HCT116 (cell line): ENCODE measurements around the gene MAML3. TPM values are rescaled to one million over a fixed set of nuclear protein-coding genes. Genes with fewer than 3 reads are reported as not detected.

ENCODE experiments used
- ATAC-seq: fragments of 200-7000 bp; cut with Tn5 transposase; 2 replicates; pipeline ENCODE4 v1.9.1; 2020; ENCODE audit warnings: mild to moderate bottlenecking, moderate library complexity
- BruUV-seq: library from RNA; stranded (reverse); fragments of 400-500 nt; replicated peaks from 2 replicates; lab custom pipeline; 2021; lab: Mats Ljungman, UMichigan
- CTCF ChIA-PET: fragments of 300-600 bp; sonication (Branson Sonifier 250); formaldehyde crosslinking; loops from one replicate; lab custom pipeline; 2021; ENCODE audit warnings: antibody characterized with exemption; lab: Charles Lee
- POLR2A ChIA-PET: fragments of 300-600, 350-600 bp; sonication (Branson Sonifier 250); formaldehyde crosslinking; loops from one replicate; lab custom pipeline; 2021; ENCODE audit warnings: antibody characterized with exemption; lab: Charles Lee
- RAD21 ChIA-PET, 2 experiments: fragments of 300-600 bp; sonication (Branson Sonifier 250); formaldehyde crosslinking; loops; one replicate each; lab custom pipeline; 2023; ENCODE audit warnings: low total read pairs in 2 of 2; ENCODE audit not compliant: uncharacterized antibody in 2 of 2, unreplicated experiment in 2 of 2, low non-redundant PET in 1 of 2; lab: Charles Lee
- DNase-seq: peaks from one replicate; pipeline ENCODE4 v3.0.0-alpha.2; 2010; ENCODE audit warnings: low read depth, low spot score
- H2AFZ ChIP-seq: fragments of 200-600 bp; shearing (Covaris generic), sonication (generic); 2 replicates; pipeline ENCODE4 v1.6.1; 2017; ENCODE audit warnings: low read depth, mixed run types, mixed read lengths, antibody characterized with exemption, low read length; ENCODE audit not compliant: poor library complexity, severe bottlenecking
- H3K27ac ChIP-seq: 2 replicates; pipeline ENCODE4 v1.5.1; 2012; ENCODE audit warnings: low read depth, low read length
- H3K27me3 ChIP-seq: fragments of 200-600 bp; sonication (generic); 2 replicates; pipeline ENCODE4 v1.6.1; 2016; ENCODE audit warnings: mixed run types, low read length, mixed read lengths; ENCODE audit not compliant: insufficient read depth
- H3K36me3 ChIP-seq, 2 experiments: fragments of 200-500 bp in 1 of 2; fragments of 200-600 bp in 1 of 2; sonication (Bioruptor generic) in 1 of 2; sonication (generic) in 1 of 2; 2 replicates each; pipeline versions ENCODE4 v1.5.1 to v1.6.1; 2014 to 2016; ENCODE audit warnings: low read length in 2 of 2, inconsistent platforms in 1 of 2, mixed read lengths in 1 of 2, mixed run types in 1 of 2; ENCODE audit not compliant: insufficient read depth in 2 of 2, control insufficient read depth in 1 of 2
- H3K4me1 ChIP-seq, 2 experiments: fragments of 200-600 bp in 1 of 2; sonication (generic) in 1 of 2; 2 replicates each; pipeline versions ENCODE4 v1.5.1 to v1.6.1; 2012 to 2017; ENCODE audit warnings: low read length in 2 of 2, inconsistent platforms in 1 of 2, mild to moderate bottlenecking in 1 of 2, mixed read lengths in 1 of 2, mixed run types in 1 of 2, moderate library complexity in 1 of 2; ENCODE audit not compliant: insufficient read depth in 2 of 2, control insufficient read depth in 1 of 2
- H3K4me2 ChIP-seq: fragments of 200-600 bp; sonication (generic); 2 replicates; pipeline ENCODE4 v1.6.1; 2017; ENCODE audit warnings: mixed run types, low read length, mixed read lengths
- H3K4me3 ChIP-seq, 2 experiments: fragments of 200-600 bp in 1 of 2; sonication (generic) in 1 of 2; replicated peaks in 1 of 2; 2 replicates each; pipeline ENCODE4 v1.5.1; 2011 to 2016; ENCODE audit warnings: low read length in 2 of 2, control low read depth in 1 of 2, low read depth in 1 of 2, mild to moderate bottlenecking in 1 of 2, mixed read lengths in 1 of 2, mixed run types in 1 of 2
- H3K79me2 ChIP-seq: fragments of 200-600 bp; sonication (generic); 2 replicates; pipeline ENCODE4 v1.6.1; 2017; ENCODE audit warnings: mild to moderate bottlenecking, mixed run types, low read length, moderate library complexity, mixed read lengths; ENCODE audit not compliant: insufficient read depth
- H3K9ac ChIP-seq: fragments of 200-600 bp; sonication (generic); 2 replicates; pipeline ENCODE4 v1.6.1; 2016; ENCODE audit warnings: low read length, mixed read lengths
- H3K9me2 ChIP-seq: fragments of 200-600 bp; sonication (generic), shearing (Covaris generic); 2 replicates; pipeline ENCODE4 v1.6.1; 2017; ENCODE audit warnings: mixed run types, mild to moderate bottlenecking, moderate library complexity; ENCODE audit not compliant: insufficient read depth
- H3K9me3 ChIP-seq, 2 experiments: fragments of 200-500 bp in 1 of 2; fragments of 200-600 bp in 1 of 2; sonication (Bioruptor generic) in 1 of 2; sonication (generic) in 1 of 2; 2 replicates each; pipeline ENCODE4 v1.6.1; 2014 to 2017; ENCODE audit warnings: low read length in 2 of 2, mixed read lengths in 2 of 2, inconsistent platforms in 1 of 2, low read depth in 1 of 2, mild to moderate bottlenecking in 1 of 2, mixed run types in 1 of 2, moderate library complexity in 1 of 2; ENCODE audit not compliant: control insufficient read depth in 1 of 2, insufficient read depth in 1 of 2
- H4K20me1 ChIP-seq: fragments of 200-600 bp; sonication (generic), shearing (Covaris generic); 2 replicates; pipeline ENCODE4 v1.6.1; 2017; ENCODE audit warnings: mixed run types, mild to moderate bottlenecking, moderate library complexity; ENCODE audit not compliant: insufficient read depth
- ATF3 ChIP-seq: IDR thresholded peaks from 2 replicates; pipeline ENCODE4 v1.6.1; 2012
- CBX3 ChIP-seq: IDR thresholded peaks from 2 replicates; pipeline ENCODE4 v1.6.1; 2012; ENCODE audit warnings: low read depth
- EGR1 ChIP-seq: IDR thresholded peaks from 2 replicates; pipeline ENCODE4 v1.6.1; 2012; ENCODE audit warnings: low read depth
- ELF1 ChIP-seq: IDR thresholded peaks from 2 replicates; pipeline ENCODE4 v1.6.1; 2012; ENCODE audit warnings: low read depth, borderline replicate concordance
- EZH2 ChIP-seq: fragments of 200-600 bp; sonication (generic); IDR thresholded peaks from 2 replicates; pipeline ENCODE4 v1.6.1; 2017; ENCODE audit warnings: antibody characterized with exemption, mixed run types
- FOSL1 ChIP-seq: IDR thresholded peaks from 2 replicates; pipeline ENCODE4 v1.6.1; 2012; ENCODE audit warnings: low read depth
- JUND ChIP-seq: IDR thresholded peaks from 2 replicates; pipeline ENCODE4 v1.6.1; 2012
- MAX ChIP-seq: IDR thresholded peaks from 2 replicates; pipeline ENCODE4 v1.6.1; 2012
- POLR2A ChIP-seq: IDR thresholded peaks from 2 replicates; pipeline ENCODE4 v1.7.0; 2011; ENCODE audit warnings: borderline replicate concordance; ENCODE audit not compliant: insufficient read depth, insufficient read length; ENCODE audit errors: extremely low read depth
- REST ChIP-seq: IDR thresholded peaks from 2 replicates; pipeline ENCODE4 v1.6.1; 2012; ENCODE audit warnings: low read depth
- SRF ChIP-seq: IDR thresholded peaks from 2 replicates; pipeline ENCODE4 v1.6.1; 2012; ENCODE audit warnings: low read depth
- TCF7L2 ChIP-seq: IDR thresholded peaks from 2 replicates; pipeline ENCODE4 v1.7.0; 2011; ENCODE audit warnings: borderline replicate concordance, inconsistent platforms; ENCODE audit not compliant: insufficient read depth, insufficient read length; ENCODE audit errors: extremely low read depth
- YY1 ChIP-seq: IDR thresholded peaks from 2 replicates; pipeline ENCODE4 v1.6.1; 2011; ENCODE audit warnings: low read length, low read depth, moderate library complexity, mild to moderate bottlenecking; ENCODE audit not compliant: insufficient replicate concordance; ENCODE audit errors: extremely low read depth
- ZBTB33 ChIP-seq: IDR thresholded peaks from 2 replicates; pipeline ENCODE4 v1.6.1; 2011; ENCODE audit warnings: mild to moderate bottlenecking, low read length, moderate library complexity; ENCODE audit not compliant: insufficient replicate concordance; ENCODE audit errors: extremely low read depth
- ZNF274 ChIP-seq: fragments of 200-500 bp; sonication (Bioruptor generic); IDR thresholded peaks from 2 replicates; pipeline ENCODE4 v1.6.1; 2014; ENCODE audit warnings: mild to moderate bottlenecking, low read depth, low read length, inconsistent platforms
- intact Hi-C: fragments of 100-400 bp; cut with micrococcal nuclease; formaldehyde crosslinking; loops from 2 replicates; pipeline ENCODE4 v1.10.0; 2022
- total RNA-seq: library from RNA; stranded (reverse); gene quantifications from one replicate; pipeline ENCODE4 v1.2.1, GENCODE V29; 2021; ENCODE audit not compliant: unreplicated experiment

MAML3 gene
- total RNA-seq, 1 experiment from 2014 or later: 3.1 TPM

GRCh38 chr4:139670775-139671174, 483.2 kb downstream of the MAML3 start:
- no peak overlapping the region for H3K27ac ChIP-seq

GRCh38 chr4:139669890-139670289, 484.1 kb downstream of the MAML3 start:
- H3K4me3 ChIP-seq: no peak overlapping the region
- CTCF ChIA-PET: no interaction called here
- RAD21 ChIA-PET: no interaction called here
- H3K9me3 ChIP-seq: no peaks in the 10 kb centered on the region
- H3K4me1 ChIP-seq: peaks cover 6 to 17% of the 10 kb centered on the region in 2 experiments; a peak in 3 of 4 replicates
- POLR2A ChIA-PET: no interaction called here
- H3K79me2 ChIP-seq: no peaks in the 10 kb centered on the region
- H3K27ac ChIP-seq: no peak overlapping the region
- H2AFZ ChIP-seq: no peak overlapping the region
- ATAC-seq: no peak
- no peaks in the 10 kb centered on the region for H3K36me3 ChIP-seq
- H3K4me2 ChIP-seq: no peak overlapping the region
- no peaks in the 10 kb centered on the region for H4K20me1 ChIP-seq
- no peak overlapping the region for H3K9ac ChIP-seq
- no TSS peak for BruUV-seq
- no peaks in the 10 kb centered on the region for H3K9me2 ChIP-seq
- DNase-seq: no peak
- intact Hi-C loops: no loop called here
- no peaks in the 10 kb centered on the region for H3K27me3 ChIP-seq
- TF ChIP-seq REST (no peak), ATF3 (no peak), JUND (no peak), ZBTB33 (no peak), TCF7L2 (no peak), POLR2A (no peak), YY1 (no peak), EGR1 (no peak), ELF1 (no peak), SRF (no peak), ZNF274 (no peak), MAX (no peak), EZH2 (no peak), FOSL1 (no peak), CBX3 (no peak)

More at GRCh38 chr4:139670775-139671174, 483.2 kb downstream of the MAML3 start:
- H3K9me3 ChIP-seq: no peaks in the 10 kb centered on the region
- H4K20me1 ChIP-seq: no peaks in the 10 kb centered on the region
- no peaks in the 10 kb centered on the region for H3K27me3 ChIP-seq
- POLR2A ChIA-PET: no interaction called here
- ATAC-seq (no peak), DNase-seq (no peak)
- intact Hi-C loops: no loop called here
- CTCF ChIA-PET: no interaction called here
- no TSS peak for BruUV-seq
- H3K4me1 ChIP-seq: peaks cover 6 to 11% of the 10 kb centered on the region in 2 experiments; a peak in 2 of 4 replicates
- no peaks in the 10 kb centered on the region for H3K9me2 ChIP-seq
- H2AFZ ChIP-seq: no peak overlapping the region
- no peak for TF ChIP-seq FOSL1
- TF ChIP-seq EGR1: no peak
- no peak for TF ChIP-seq CBX3
- no peak for TF ChIP-seq TCF7L2
- no peak overlapping the region for H3K4me3 ChIP-seq
- H3K9ac ChIP-seq: no peak overlapping the region
- H3K79me2 ChIP-seq: no peaks in the 10 kb centered on the region
- no peak overlapping the region for H3K4me2 ChIP-seq
- no peaks in the 10 kb centered on the region for H3K36me3 ChIP-seq
- RAD21 ChIA-PET: no interaction called here
